ENCODE measurements around the gene CPSF3. TPM values are rescaled to one million over a fixed set of nuclear protein-coding genes. Genes with fewer than 3 reads are reported as not detected.

CPSF3 gene
- total RNA-seq, 2 donors from 2014 or later, result 75.0 to 85.2 TPM

GRCh38 chr2:9472511-9472910 lies 49.1 kb downstream of the CPSF3 start:
- H3K36me3 Mint-ChIP-seq (ENCODE audit: low read depth), result peaks cover 48% of the 10 kb centered on the region
- Histone ChIP-seq H3K9ac (ENCODE audit: extremely low read depth, low read length, poor library complexity, severe bottlenecking) (no peak overlapping the region), H3K4me3 (ENCODE audit: low read length) (no peak overlapping the region), H3K9me3 (ENCODE audit: control insufficient read depth, low read length) (peaks cover 14% of the 10 kb centered on the region), H3K27me3 (ENCODE audit: control insufficient read depth, insufficient read depth, low read length, poor library complexity, severe bottlenecking) (no peaks in the 10 kb centered on the region), H3K4me1 (ENCODE audit: control insufficient read depth, insufficient read depth, low read length) (no peaks in the 10 kb centered on the region), H3K36me3 (ENCODE audit: control insufficient read depth, insufficient read depth, low read length) (peaks cover 47% of the 10 kb centered on the region), H3K27ac (ENCODE audit: low read depth, low read length) (no peak overlapping the region)
- H3K4me3 Mint-ChIP-seq, result no peak overlapping the region
- no peak for DNase-seq
- no peak overlapping the region for H3K27ac Mint-ChIP-seq
- H3K27me3 Mint-ChIP-seq (ENCODE audit: insufficient read depth), result no peaks in the 10 kb centered on the region
- TF ChIP-seq, protein P1, sequence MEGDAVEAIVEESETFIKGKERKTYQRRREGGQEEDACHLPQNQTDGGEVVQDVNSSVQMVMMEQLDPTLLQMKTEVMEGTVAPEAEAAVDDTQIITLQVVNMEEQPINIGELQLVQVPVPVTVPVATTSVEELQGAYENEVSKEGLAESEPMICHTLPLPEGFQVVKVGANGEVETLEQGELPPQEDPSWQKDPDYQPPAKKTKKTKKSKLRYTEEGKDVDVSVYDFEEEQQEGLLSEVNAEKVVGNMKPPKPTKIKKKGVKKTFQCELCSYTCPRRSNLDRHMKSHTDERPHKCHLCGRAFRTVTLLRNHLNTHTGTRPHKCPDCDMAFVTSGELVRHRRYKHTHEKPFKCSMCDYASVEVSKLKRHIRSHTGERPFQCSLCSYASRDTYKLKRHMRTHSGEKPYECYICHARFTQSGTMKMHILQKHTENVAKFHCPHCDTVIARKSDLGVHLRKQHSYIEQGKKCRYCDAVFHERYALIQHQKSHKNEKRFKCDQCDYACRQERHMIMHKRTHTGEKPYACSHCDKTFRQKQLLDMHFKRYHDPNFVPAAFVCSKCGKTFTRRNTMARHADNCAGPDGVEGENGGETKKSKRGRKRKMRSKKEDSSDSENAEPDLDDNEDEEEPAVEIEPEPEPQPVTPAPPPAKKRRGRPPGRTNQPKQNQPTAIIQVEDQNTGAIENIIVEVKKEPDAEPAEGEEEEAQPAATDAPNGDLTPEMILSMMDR (conservative IDR thresholded peaks at IDR 0.05), result no peak
- H3K4me1 Mint-ChIP-seq, result peaks cover 15% of the 10 kb centered on the region
- peaks cover 15% of the 10 kb centered on the region for H3K9me3 Mint-ChIP-seq
- WGBS, 2 experiments (ENCODE audit: insufficient coverage in 1 of 2, insufficient read length in 1 of 2), result 83 to 95% methylated on average over 2 to 8 of the region's 9 CpGs

DNA sequence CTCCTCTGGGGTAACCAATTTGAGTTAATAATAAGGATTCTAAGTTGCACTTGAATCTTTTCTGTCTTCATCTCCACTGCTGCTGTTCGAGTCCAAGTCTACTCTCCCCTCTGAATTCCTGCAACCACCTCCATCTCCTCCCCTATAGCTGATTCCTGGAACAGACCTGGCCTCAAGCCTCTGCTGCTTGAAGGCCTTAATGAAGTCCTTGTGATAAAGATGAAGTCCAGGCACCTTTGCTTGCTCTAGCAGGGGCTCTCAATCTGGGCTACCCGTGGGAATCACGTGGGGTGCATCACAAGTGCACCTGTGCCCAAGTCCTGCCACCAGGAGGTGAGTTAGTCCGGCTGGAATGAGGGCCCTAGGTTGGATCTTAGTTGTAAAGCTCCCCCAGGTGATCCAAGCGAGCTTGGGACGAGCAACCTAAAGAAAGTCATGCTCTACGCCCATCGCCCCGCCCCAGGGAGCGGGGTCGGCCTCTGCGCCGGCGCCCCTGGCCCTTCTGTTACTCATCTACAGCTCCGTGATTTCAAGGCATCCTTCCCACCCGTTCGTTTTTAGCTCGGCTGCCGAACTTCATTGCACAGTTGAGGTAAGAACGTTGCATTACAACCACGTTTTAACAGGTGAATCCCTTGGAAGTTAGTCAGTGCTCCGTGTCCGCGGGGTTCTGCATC lies 50.0 kb downstream of the CPSF3 start:
- peak; percentile 88 for DNase-seq
- no peaks in the 10 kb centered on the region for H3K27me3 ChIP-seq (ENCODE audit: control insufficient read depth, insufficient read depth, low read length, poor library complexity, severe bottlenecking)
- no peaks in the 10 kb centered on the region for H3K4me1 ChIP-seq (ENCODE audit: control insufficient read depth, insufficient read depth, low read length)
- no peak overlapping the region for H3K9ac ChIP-seq (ENCODE audit: extremely low read depth, low read length, poor library complexity, severe bottlenecking)
- TF ChIP-seq, protein P1 (conservative IDR thresholded peaks at IDR 0.05), result peak; percentile 67
- Mint-ChIP-seq H3K36me3 (ENCODE audit: low read depth) (peaks cover 47% of the 10 kb centered on the region), H3K4me3 (peak overlapping the region; percentile 70), H3K4me1 (peaks cover 17% of the 10 kb centered on the region), H3K9me3 (peaks cover 15% of the 10 kb centered on the region), H3K27ac (no peak overlapping the region), H3K27me3 (ENCODE audit: insufficient read depth) (no peaks in the 10 kb centered on the region)
- WGBS, 2 experiments (ENCODE audit: insufficient coverage in 1 of 2, insufficient read length in 1 of 2), result 91 to 92% methylated on average over 24 of the region's 24 CpGs
- H3K4me3 ChIP-seq (ENCODE audit: low read length), result no peak overlapping the region
- H3K27ac ChIP-seq (ENCODE audit: low read depth, low read length), result no peak overlapping the region
- peaks cover 46% of the 10 kb centered on the region for H3K36me3 ChIP-seq (ENCODE audit: control insufficient read depth, insufficient read depth, low read length)
- peaks cover 16% of the 10 kb centered on the region for H3K9me3 ChIP-seq (ENCODE audit: control insufficient read depth, low read length)

DNA sequence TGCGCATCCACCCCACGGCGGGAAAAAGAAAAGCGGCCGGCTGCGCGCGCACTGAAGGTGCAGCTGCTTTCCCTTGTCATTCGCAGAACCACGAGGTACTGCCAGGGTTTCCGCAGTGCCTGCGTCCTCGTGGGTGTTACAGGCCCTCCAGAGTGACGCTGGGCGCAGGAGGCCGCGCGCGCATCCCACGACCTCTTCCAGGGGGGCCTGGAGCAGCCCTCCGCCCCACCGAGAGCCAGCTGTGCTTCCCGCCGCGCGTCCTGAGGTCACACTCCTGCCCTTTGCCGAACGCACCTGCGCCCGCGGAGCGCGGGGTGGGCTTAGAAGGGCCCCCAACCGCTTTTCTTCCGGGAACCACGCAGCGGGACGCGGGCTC lies 50.5 kb downstream of the CPSF3 start:
- Histone ChIP-seq H3K4me1 (ENCODE audit: control insufficient read depth, insufficient read depth, low read length) (no peaks in the 10 kb centered on the region), H3K27ac (ENCODE audit: low read depth, low read length) (no peak overlapping the region), H3K9me3 (ENCODE audit: control insufficient read depth, low read length) (peaks cover 16% of the 10 kb centered on the region), H3K9ac (ENCODE audit: extremely low read depth, low read length, poor library complexity, severe bottlenecking) (no peak overlapping the region), H3K27me3 (ENCODE audit: control insufficient read depth, insufficient read depth, low read length, poor library complexity, severe bottlenecking) (no peaks in the 10 kb centered on the region), H3K36me3 (ENCODE audit: control insufficient read depth, insufficient read depth, low read length) (peaks cover 46% of the 10 kb centered on the region), H3K4me3 (ENCODE audit: low read length) (no peak overlapping the region)
- H3K36me3 Mint-ChIP-seq (ENCODE audit: low read depth), result peaks cover 50% of the 10 kb centered on the region
- no peaks in the 10 kb centered on the region for H3K27me3 Mint-ChIP-seq (ENCODE audit: insufficient read depth)
- TF ChIP-seq, protein P1 (conservative IDR thresholded peaks at IDR 0.05), result no peak
- WGBS, 2 experiments (ENCODE audit: insufficient coverage in 1 of 2, insufficient read length in 1 of 2), result 92 to 95% methylated on average over 9 to 39 of the region's 39 CpGs
- peaks cover 15% of the 10 kb centered on the region for H3K9me3 Mint-ChIP-seq
- peak overlapping the region; percentile 70 for H3K4me3 Mint-ChIP-seq
- H3K27ac Mint-ChIP-seq, result no peak overlapping the region
- H3K4me1 Mint-ChIP-seq, result peaks cover 18% of the 10 kb centered on the region
- no peak for DNase-seq

Data from endodermal cell (in vitro differentiated cells).